ENCODE data around the gene KRT36. TPM values are rescaled to one million over a fixed set of nuclear protein-coding genes. Genes with fewer than 3 reads are reported as not detected.

KRT36 gene
- total and polyA plus RNA-seq, 2 donors (not counting 3 experiments of a cell fraction or from before 2014, with no cell fraction given): 0.04 TPM; not detected in 1

DNA sequence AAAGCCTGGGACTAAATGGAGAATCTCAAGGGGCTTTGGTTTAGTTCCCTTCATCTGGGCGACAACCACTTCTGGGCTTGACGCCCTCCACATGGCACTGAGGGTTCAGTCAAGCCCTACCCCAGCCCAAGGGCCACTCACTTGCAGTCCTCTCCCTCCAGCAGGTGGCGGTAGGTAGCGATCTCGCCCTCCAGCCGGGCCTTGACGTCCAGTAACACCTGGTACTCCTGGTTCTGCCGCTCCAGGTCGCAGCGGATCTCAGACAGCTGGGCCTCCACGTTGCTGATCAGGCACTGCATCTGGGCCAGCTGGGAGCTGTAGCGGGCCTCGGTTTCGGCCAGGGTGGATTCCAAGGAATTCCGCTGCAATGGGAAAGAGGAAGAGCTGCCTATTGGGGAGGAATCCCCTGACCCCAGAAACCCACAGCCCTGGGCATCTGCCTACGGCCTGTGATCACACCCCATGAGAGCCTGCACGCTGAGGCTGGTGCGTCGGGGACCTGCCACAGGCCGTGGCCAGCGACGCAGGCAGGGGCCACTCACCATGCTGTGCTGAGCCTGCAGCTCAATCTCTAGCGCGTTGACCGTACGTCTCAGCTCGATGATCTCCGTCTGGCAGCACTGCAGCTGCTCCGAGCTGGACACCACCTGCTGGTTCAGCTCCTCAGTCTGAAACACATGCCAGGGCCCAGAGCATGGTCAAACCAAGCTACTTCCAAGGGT is 2.7 kb downstream of the KRT36 start:
- CTCF ChIA-PET: interaction anchor here (0.6 to 22.3 kb wide), 21 partner anchors 9 to 630 kb away, joined by 3 to 350 read pairs (median 5); partner anchors contain the start of gene KRT32
- Histone ChIP-seq H3K79me2 (ENCODE audit: control insufficient read depth, insufficient read depth, low read length) (no peaks in the 10 kb centered on the region), H2AFZ (ENCODE audit: low read depth, low read length) (no peak overlapping the region), H3K4me3 (replicated peaks in 1 of 3; ENCODE audit: insufficient read depth in 1 of 3, low read depth in 1 of 3, low read length in 3 of 3) (no peak overlapping the region), H3K9me1 (replicated peaks; ENCODE audit: control insufficient read depth, extremely low read depth, insufficient read depth, low read length) (no peaks in the 10 kb centered on the region), H3K27me3 (ENCODE audit: control insufficient read depth in 2 of 2, insufficient read depth in 2 of 2, low read length in 2 of 2) (no peaks in the 10 kb centered on the region), H4K20me1 (replicated peaks; ENCODE audit: control insufficient read depth, extremely low read depth, insufficient read depth, low read length) (no peaks in the 10 kb centered on the region), H3K4me2 (ENCODE audit: insufficient read depth, low read length) (no peak overlapping the region), H3K4me1 (ENCODE audit: control insufficient read depth, extremely low read depth, insufficient read depth, low read length) (no peaks in the 10 kb centered on the region), H3K9me3 (replicated peaks; ENCODE audit: control insufficient read depth, insufficient read depth, low read length) (no peaks in the 10 kb centered on the region), H3K36me3 (ENCODE audit: control insufficient read depth in 2 of 2, extremely low read depth in 1 of 2, insufficient read depth in 2 of 2, low read length in 2 of 2) (no peaks in the 10 kb centered on the region), H3K9ac (replicated peaks; ENCODE audit: extremely low read depth, insufficient read depth, low read length) (no peak overlapping the region), H3K27ac (ENCODE audit: insufficient read depth, low read depth, low read length) (no peak overlapping the region)
- dilution Hi-C loops (cut with MboI; ENCODE audit: extremely low pct_ligation_motif_present, low sequenced_read_pairs): no loop called here
- DNase-seq (ENCODE audit: low read depth, low spot score): peak; percentile 28
- intact Hi-C loops (cut with micrococcal nuclease): loop anchor here (1.0 to 2.0 kb wide), 4 partner anchors 9 to 180 kb away; no protein-coding TSS in a partner anchor
- POLR2A ChIA-PET: no interaction called here
- TF ChIP-seq POLR2AphosphoS5 (IDR thresholded peaks at IDR 0.05; ENCODE audit: insufficient read depth, low read depth, low read length) (no peak), GATA2 (IDR thresholded peaks at IDR 0.05; ENCODE audit: insufficient read depth, insufficient read length, low read depth, low read length) (no peak), MYC (IDR thresholded peaks at IDR 0.05; ENCODE audit: low read depth, low read length) (no peak), JUN (IDR thresholded peaks at IDR 0.05; ENCODE audit: borderline replicate concordance, insufficient read depth, insufficient read length, low read depth) (no peak), POLR2A (IDR thresholded peaks at IDR 0.05; ENCODE audit: low read depth, low read length) (no peak)
- TF ChIP-seq, protein P1, sequence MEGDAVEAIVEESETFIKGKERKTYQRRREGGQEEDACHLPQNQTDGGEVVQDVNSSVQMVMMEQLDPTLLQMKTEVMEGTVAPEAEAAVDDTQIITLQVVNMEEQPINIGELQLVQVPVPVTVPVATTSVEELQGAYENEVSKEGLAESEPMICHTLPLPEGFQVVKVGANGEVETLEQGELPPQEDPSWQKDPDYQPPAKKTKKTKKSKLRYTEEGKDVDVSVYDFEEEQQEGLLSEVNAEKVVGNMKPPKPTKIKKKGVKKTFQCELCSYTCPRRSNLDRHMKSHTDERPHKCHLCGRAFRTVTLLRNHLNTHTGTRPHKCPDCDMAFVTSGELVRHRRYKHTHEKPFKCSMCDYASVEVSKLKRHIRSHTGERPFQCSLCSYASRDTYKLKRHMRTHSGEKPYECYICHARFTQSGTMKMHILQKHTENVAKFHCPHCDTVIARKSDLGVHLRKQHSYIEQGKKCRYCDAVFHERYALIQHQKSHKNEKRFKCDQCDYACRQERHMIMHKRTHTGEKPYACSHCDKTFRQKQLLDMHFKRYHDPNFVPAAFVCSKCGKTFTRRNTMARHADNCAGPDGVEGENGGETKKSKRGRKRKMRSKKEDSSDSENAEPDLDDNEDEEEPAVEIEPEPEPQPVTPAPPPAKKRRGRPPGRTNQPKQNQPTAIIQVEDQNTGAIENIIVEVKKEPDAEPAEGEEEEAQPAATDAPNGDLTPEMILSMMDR (IDR thresholded peaks at IDR 0.05; ENCODE audit: extremely low read depth in 1 of 2, insufficient read depth in 1 of 2, low read depth in 1 of 2, low read length in 2 of 2): peak; percentile 65 to 80
- FAIRE-seq: peak; percentile 48
- BruUV-seq (replicated peaks): no TSS peak

Data from endothelial cell of umbilical vein (primary cell).